NCI-H2227 (cell line): ENCODE results near the gene FAM161A.

Source experiments
- DNase-seq: peaks from one replicate; lab custom pipeline; 2025; ENCODE audit not compliant: unreplicated experiment; lab: John Stamatoyannopoulos, UW

Gene FAM161A

GRCh38 chr2:61786876-61787275 is 67.0 kb downstream of the FAM161A start:
- no peak for DNase-seq

- DNase-seq: no peak
These were observed 68.3 kb downstream of the FAM161A start for GRCh38 chr2:61785583-61785982.

GRCh38 chr2:61784643-61785042 is 69.2 kb downstream of the FAM161A start:
- no peak for DNase-seq

- DNase-seq: no peak
These were observed 77.8 kb downstream of the FAM161A start for GRCh38 chr2:61775956-61776570.
